Measurements from ENCODE around the gene GBX2. TPM values are rescaled to one million over a fixed set of nuclear protein-coding genes. Genes with fewer than 3 reads are reported as not detected.

Gene GBX2
- total and polyA plus RNA-seq, 2 of the 13 experiments (the other 11 are each of a cell fraction or from before 2014, with no cell fraction given): not detected

- Histone ChIP-seq H3K4me3 (replicated peaks in 1 of 3; ENCODE audit: insufficient read depth in 1 of 3, low read depth in 2 of 3, low read length in 3 of 3) (no peak overlapping the region), H3K4me2 (ENCODE audit: low read depth, low read length) (no peak overlapping the region), H3K9me3 (ENCODE audit: low read length) (no peaks in the 10 kb centered on the region), H2AFZ (ENCODE audit: low read length) (no peak overlapping the region), H3K9ac (ENCODE audit: insufficient read depth, low read depth, low read length) (no peak overlapping the region), H3K27ac (ENCODE audit: extremely low read length, insufficient read depth, low read length) (no peak overlapping the region), H3K27me3 (ENCODE audit: control insufficient read depth in 1 of 2, insufficient read depth in 2 of 2, low read length in 2 of 2) (no peaks in the 10 kb centered on the region), H3K36me3 (replicated peaks in 1 of 2; ENCODE audit: control insufficient read depth in 1 of 2, insufficient read depth in 2 of 2, low read length in 2 of 2) (peaks cover 5 to 33% of the 10 kb centered on the region in 2 experiments; a peak in 4 of 5 replicates), H3K4me1 (ENCODE audit: insufficient read depth, low read length) (peaks cover 12% of the 10 kb centered on the region), H4K20me1 (ENCODE audit: insufficient read depth, low read length) (peaks cover 15% of the 10 kb centered on the region; the same call in 1 of the 2 replicates), H3K79me2 (ENCODE audit: insufficient read depth, low read length) (no peaks in the 10 kb centered on the region)
- intact Hi-C loops (cut with micrococcal nuclease; ENCODE audit: unreplicated experiment) (no loop called here), in situ Hi-C loops (cut with HindIII; ENCODE audit: extremely low pct_ligation_motif_present, low pct_unique_long_range_greater_than_20kb) (no loop called here)
- CTCF ChIA-PET (ENCODE audit: low intra/inter-chr PET ratio, low total read pairs): no interaction called here
- POLR2A ChIA-PET: no interaction called here
- WGBS (ENCODE audit: low lambda C conversion rate): 93% methylated on average over 18 of the region's 19 CpGs
- no TSS peak for BruUV-seq (replicated peaks)
- ATAC-seq (no peak), DNase-seq (ENCODE audit: low spot score) (no peak), FAIRE-seq (no peak)
- TF ChIP-seq TEAD2 (CRISPR knock-in tag; IDR thresholded peaks at IDR 0.05): no peak
- no peak for TF ChIP-seq ZNF746 (CRISPR knock-in tag; IDR thresholded peaks at IDR 0.05)
- no peak for TF ChIP-seq HMG20A (CRISPR knock-in tag; IDR thresholded peaks at IDR 0.05; ENCODE audit: borderline replicate concordance)
- TF ChIP-seq ZNF644 (CRISPR knock-in tag; IDR thresholded peaks at IDR 0.05; ENCODE audit: low read depth): no peak
- no peak for TF ChIP-seq SP2 (CRISPR knock-in tag; IDR thresholded peaks at IDR 0.05)
- TF ChIP-seq MED8 (CRISPR knock-in tag; IDR thresholded peaks at IDR 0.05; ENCODE audit: insufficient replicate concordance): no peak
- TF ChIP-seq PAF1 (CRISPR knock-in tag; IDR thresholded peaks at IDR 0.05): no peak
- no peak for TF ChIP-seq ASH2L (IDR thresholded peaks at IDR 0.05; ENCODE audit: insufficient read length, low read depth, low read length)
- no peak for TF ChIP-seq KDM5B (CRISPR knock-in tag; IDR thresholded peaks at IDR 0.05; ENCODE audit: borderline replicate concordance)
- no peak for TF ChIP-seq PTBP1 (IDR thresholded peaks at IDR 0.05; ENCODE audit: low read depth, low read length, poor library complexity, severe bottlenecking)
- TF ChIP-seq HNRNPH1 (optimal IDR thresholded peaks at IDR 0.05; ENCODE audit: low read depth, low read length): no peak
- no peak for TF ChIP-seq ZNF225 (CRISPR knock-in tag; IDR thresholded peaks at IDR 0.05)
- TF ChIP-seq ZNF629 (CRISPR knock-in tag; conservative IDR thresholded peaks at IDR 0.05): no peak
- no peak for TF ChIP-seq ZNF230 (CRISPR knock-in tag; IDR thresholded peaks at IDR 0.05)
- TF ChIP-seq CBX1 (IDR thresholded peaks at IDR 0.05; ENCODE audit: low read depth): no peak
- no peak for TF ChIP-seq SP1 (IDR thresholded peaks at IDR 0.05)
- TF ChIP-seq SP1 (CRISPR knock-in tag; IDR thresholded peaks at IDR 0.05): no peak
- no peak for TF ChIP-seq EED (CRISPR knock-in tag; IDR thresholded peaks at IDR 0.05)
- TF ChIP-seq GLMP (CRISPR knock-in tag; IDR thresholded peaks at IDR 0.05; ENCODE audit: borderline replicate concordance): no peak
- TF ChIP-seq THAP11 (CRISPR knock-in tag; IDR thresholded peaks at IDR 0.05): no peak
Measured at GRCh38 chr2:236123716-236124115, 44.5 kb downstream of the GBX2 start.
